ENCODE data around the gene DPYD.

- TF ChIP-seq CTCF (IDR thresholded peaks at IDR 0.05): no peak
- no peak for TF ChIP-seq POLR2A (IDR thresholded peaks at IDR 0.05)
Measured at GRCh38 chr1:97740891-97741290, 179.9 kb downstream of the DPYD start.

Data from tibial nerve (tissue), 3 donors.